Central memory CD8-positive, alpha-beta T cell (primary cell): ENCODE measurements around the gene PDLIM1.

Experiments used
- ATAC-seq: fragments of 150-1000 bp; cut with Tn5 transposase; replicated peaks from 2 replicates; pipeline ENCODE4 v1.10.0; 2022; ENCODE audit warnings: mild to moderate bottlenecking, moderate FRiP score, moderate number of reproducible peaks; ENCODE audit not compliant: poor library complexity, severe bottlenecking; ENCODE audit errors: extremely low read depth
- DNase-seq, 2 donors: peaks; one replicate each; pipeline ENCODE4 v3.0.0; 2021; ENCODE audit warnings: low spot score in 2 of 2
- H3K27ac Mint-ChIP-seq: one replicate; pipeline ENCODE4 v1.8.0; 2022; ENCODE audit warnings: low read depth, mild to moderate bottlenecking, moderate library complexity, mixed read lengths
- H3K27me3 Mint-ChIP-seq: one replicate; pipeline ENCODE4 v1.8.0; 2022; ENCODE audit warnings: mixed read lengths
- H3K36me3 Mint-ChIP-seq: one replicate; pipeline ENCODE4 v1.8.0; 2022; ENCODE audit warnings: mild to moderate bottlenecking, moderate library complexity, mixed read lengths; ENCODE audit not compliant: insufficient read depth
- H3K4me1 Mint-ChIP-seq: one replicate; pipeline ENCODE4 v1.8.0; 2022; ENCODE audit warnings: mixed read lengths
- H3K4me3 Mint-ChIP-seq: one replicate; pipeline ENCODE4 v1.8.0; 2022; ENCODE audit warnings: mild to moderate bottlenecking, moderate library complexity, mixed read lengths
- H3K9me3 Mint-ChIP-seq: one replicate; pipeline ENCODE4 v1.8.0; 2022; ENCODE audit warnings: mixed read lengths

Gene PDLIM1

DNA sequence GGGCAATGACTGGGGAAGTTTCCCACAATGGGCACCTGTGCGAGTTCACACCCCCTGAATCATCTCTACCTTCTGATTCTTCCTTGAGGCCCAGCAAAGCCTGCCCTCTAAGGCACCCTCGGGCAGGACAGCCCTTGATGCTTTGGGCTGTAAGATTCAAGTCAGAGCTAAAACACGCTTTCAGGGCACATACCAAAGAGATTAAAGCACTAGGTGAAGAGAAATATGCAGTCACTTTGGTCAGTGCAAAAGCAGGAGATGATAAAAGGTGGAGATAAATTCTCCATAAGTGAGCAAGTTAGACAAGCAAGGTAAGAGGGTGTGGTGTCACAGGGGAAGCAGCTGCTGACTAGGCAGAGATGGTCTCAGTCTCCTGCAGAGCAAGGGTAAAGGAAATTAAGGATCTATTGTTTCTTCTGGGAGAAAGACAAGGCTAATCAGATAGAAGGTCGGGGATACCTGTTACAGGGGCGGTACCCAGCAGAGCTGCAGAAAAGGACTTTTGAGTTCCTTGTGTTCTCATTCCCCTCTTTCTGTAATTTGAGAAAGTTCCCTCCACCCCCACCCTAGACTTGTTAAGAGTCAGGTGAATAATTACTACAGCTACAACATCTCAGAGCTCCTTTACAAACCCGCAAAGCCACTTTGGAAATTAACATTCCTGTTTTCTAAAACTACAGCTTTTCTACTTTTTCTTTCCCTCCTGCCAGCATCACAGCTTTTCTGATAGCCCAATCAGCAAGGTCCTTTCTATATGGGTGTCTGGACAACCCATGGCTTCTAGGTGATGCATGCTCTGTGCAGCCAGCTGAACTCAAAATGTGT is 26.4 kb downstream of the PDLIM1 start:
- Mint-ChIP-seq H3K36me3 (peaks cover 4% of the 10 kb centered on the region), H3K4me3 (no peak overlapping the region), H3K9me3 (no peaks in the 10 kb centered on the region), H3K4me1 (peaks cover 6% of the 10 kb centered on the region), H3K27ac (no peak overlapping the region), H3K27me3 (no peaks in the 10 kb centered on the region)
- ATAC-seq, result no peak
- no peak for DNase-seq

DNA sequence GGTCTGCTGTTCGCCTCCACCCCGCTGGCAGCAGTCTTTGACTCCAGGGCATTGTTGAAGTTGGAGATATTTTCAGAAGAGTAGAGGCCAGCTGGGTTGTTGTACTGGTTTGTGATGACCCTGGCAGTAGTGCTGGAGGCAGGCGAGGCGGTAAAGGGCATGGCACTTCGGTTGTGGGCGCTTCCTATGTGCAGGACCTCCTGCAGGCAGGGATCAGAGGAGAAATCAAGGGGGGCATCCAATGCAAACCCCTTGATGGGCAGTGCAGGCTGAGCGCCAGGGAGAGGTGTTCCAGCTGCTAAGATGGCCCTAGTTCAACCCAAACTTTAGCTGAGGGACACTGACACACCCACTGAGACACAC is 27.0 kb downstream of the PDLIM1 start:
- ATAC-seq, result no peak
- H3K4me3 Mint-ChIP-seq, result no peak overlapping the region
- no peak for DNase-seq
- H3K27ac Mint-ChIP-seq, result no peak overlapping the region
- peaks cover 6% of the 10 kb centered on the region for H3K4me1 Mint-ChIP-seq
- H3K27me3 Mint-ChIP-seq, result no peaks in the 10 kb centered on the region
- H3K9me3 Mint-ChIP-seq, result no peaks in the 10 kb centered on the region
- peaks cover 4% of the 10 kb centered on the region for H3K36me3 Mint-ChIP-seq

DNA sequence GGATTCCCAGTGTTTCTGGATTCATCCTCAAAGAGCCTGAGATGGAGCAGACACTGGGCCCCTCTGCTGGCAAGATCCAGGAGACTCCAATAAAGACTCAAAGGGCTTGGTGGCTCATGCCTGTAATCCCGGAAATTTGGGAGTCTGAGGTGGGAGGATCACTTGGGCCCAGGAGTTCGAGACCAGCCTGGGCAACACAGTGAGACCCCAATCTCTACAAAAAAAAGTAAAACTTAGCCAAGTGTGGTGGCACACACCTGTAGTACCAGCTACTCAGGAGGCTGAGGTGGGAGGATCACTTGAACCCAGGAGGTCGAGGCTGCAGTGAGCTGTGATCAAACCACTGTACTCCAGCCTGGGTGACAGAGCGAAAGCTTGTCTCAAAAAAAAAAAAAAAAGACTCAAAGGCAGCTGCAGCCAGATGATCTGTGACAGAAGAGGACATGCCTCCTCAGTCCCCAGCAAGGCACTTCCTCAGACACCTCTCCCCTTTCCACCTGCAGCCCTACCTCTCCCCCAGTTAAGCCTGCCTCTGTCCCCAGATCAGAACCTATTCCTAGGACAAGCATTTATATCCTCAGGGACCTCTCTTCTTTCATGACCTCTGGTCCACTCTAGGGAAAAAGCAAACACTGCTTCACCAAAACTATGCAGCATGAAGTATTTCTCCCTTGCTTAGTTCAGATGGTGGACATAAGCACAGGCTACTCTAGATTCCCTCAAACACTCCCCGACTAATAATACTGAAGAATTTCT is 27.9 kb downstream of the PDLIM1 start:
- peaks cover 6% of the 10 kb centered on the region for H3K36me3 Mint-ChIP-seq
- no peak for ATAC-seq
- H3K27ac Mint-ChIP-seq, result no peak overlapping the region
- no peaks in the 10 kb centered on the region for H3K27me3 Mint-ChIP-seq
- H3K4me1 Mint-ChIP-seq, result peaks cover 6% of the 10 kb centered on the region
- H3K4me3 Mint-ChIP-seq, result no peak overlapping the region
- no peak for DNase-seq
- H3K9me3 Mint-ChIP-seq, result no peaks in the 10 kb centered on the region

DNA sequence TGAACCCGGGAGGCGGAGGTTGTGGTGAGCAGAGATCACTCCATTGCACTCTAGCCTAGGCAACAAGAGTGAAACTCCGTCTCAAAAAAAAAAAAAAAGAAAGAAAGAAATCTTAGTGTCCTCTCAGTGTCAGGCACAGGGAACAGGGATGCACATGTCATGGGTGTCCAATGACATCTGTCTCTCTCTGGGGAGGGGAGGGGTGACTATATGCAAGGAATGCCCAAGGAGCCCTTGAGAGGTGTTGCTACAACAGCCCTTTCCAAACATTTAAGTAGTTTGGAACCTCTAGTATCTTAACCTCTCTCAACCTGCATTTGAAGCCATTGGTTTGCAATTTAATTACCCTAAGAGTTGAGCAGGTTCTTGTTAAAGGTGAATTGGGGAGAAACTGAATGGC is 28.9 kb downstream of the PDLIM1 start:
- Mint-ChIP-seq H3K27me3 (no peaks in the 10 kb centered on the region), H3K27ac (no peak overlapping the region), H3K4me3 (no peak overlapping the region), H3K9me3 (no peaks in the 10 kb centered on the region), H3K4me1 (peaks cover 6% of the 10 kb centered on the region), H3K36me3 (peaks cover 6% of the 10 kb centered on the region)
- ATAC-seq (no peak), DNase-seq (no peak)

DNA sequence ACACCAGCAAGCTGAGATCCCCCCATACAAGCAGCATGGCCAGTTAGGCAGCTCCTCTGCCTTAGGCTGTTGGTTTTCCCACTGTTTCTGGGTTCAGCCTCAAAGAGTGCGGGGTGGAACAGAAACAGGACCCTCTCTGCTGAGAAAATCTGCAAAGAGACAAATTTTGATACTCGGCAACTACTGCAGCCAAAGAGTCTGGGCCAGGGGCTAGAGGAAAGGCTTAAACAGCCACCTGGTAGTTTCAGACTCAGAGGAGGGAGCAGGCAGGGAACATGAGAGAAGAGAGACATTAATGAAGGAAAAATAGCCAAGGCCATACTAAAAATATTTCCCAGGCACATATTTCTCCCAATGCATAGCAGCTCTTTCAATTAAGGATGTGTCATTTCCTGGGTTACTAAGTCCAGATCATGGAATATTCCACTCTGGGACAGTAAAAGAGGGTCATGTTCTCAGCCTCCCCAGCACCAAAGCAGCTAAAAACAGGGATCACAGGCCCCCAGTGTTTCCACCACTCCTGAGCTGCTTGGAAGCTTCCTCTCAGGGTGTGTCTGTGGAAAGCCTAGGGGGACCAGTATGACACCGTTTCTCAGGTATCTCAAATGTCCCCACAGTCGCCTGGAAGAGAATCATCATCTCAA is 29.8 kb downstream of the PDLIM1 start:
- no peak for DNase-seq
- H3K4me3 Mint-ChIP-seq, result no peak overlapping the region
- H3K27me3 Mint-ChIP-seq, result no peaks in the 10 kb centered on the region
- H3K4me1 Mint-ChIP-seq, result no peaks in the 10 kb centered on the region
- ATAC-seq, result no peak
- H3K36me3 Mint-ChIP-seq, result peaks cover 6% of the 10 kb centered on the region
- no peaks in the 10 kb centered on the region for H3K9me3 Mint-ChIP-seq
- no peak overlapping the region for H3K27ac Mint-ChIP-seq

DNA sequence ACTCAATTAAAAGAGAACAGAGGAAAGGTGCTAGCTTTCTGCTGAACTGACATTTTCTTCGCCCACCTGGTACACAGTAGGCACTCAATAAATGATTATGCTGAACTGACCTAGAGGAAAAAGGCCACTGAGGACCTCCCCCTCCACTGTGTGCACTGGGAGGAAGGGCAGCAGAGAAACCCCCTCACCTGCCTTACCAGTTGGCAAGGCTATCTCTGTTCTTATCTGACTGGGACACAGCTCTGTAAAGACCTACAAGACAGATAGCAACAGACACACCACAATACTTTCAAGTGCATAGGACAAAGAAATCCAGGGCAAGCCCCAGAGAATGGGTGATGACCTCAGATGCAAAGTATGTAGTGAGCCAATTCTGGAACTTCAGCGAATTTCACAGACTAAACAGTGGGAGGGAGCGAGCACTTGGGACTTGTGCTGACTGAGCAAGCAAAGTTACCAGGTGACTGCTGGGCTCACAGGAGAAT is 30.4 kb downstream of the PDLIM1 start:
- H3K27ac Mint-ChIP-seq, result no peak overlapping the region
- no peaks in the 10 kb centered on the region for H3K27me3 Mint-ChIP-seq
- H3K4me3 Mint-ChIP-seq, result no peak overlapping the region
- peaks cover 6% of the 10 kb centered on the region for H3K36me3 Mint-ChIP-seq
- no peak for ATAC-seq
- no peaks in the 10 kb centered on the region for H3K4me1 Mint-ChIP-seq
- no peaks in the 10 kb centered on the region for H3K9me3 Mint-ChIP-seq
- DNase-seq, result no peak

DNA sequence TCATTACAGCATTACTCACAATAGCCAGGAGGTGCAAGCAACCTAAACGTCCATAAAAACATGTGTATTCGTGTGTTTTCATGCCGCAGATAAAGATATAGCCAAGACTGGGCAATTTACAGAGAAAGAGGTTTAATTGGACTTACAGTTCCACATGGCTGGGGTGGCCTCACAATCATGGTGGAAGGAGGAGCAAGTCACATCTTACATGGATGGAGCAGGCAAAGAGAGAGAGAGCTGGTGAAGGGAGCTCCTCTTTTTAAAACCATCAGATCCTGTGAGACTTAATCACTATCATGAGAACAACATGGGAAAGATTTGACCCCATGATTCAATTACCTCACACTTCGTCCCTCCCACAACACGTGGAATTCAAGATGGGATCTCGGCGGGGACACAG is 33.0 kb downstream of the PDLIM1 start:
- no peak for DNase-seq
- H3K4me1 Mint-ChIP-seq, result no peaks in the 10 kb centered on the region
- no peak for ATAC-seq
- peaks cover 1% of the 10 kb centered on the region for H3K36me3 Mint-ChIP-seq
- no peak overlapping the region for H3K4me3 Mint-ChIP-seq
- no peaks in the 10 kb centered on the region for H3K9me3 Mint-ChIP-seq
- no peak overlapping the region for H3K27ac Mint-ChIP-seq
- H3K27me3 Mint-ChIP-seq, result no peaks in the 10 kb centered on the region

DNA sequence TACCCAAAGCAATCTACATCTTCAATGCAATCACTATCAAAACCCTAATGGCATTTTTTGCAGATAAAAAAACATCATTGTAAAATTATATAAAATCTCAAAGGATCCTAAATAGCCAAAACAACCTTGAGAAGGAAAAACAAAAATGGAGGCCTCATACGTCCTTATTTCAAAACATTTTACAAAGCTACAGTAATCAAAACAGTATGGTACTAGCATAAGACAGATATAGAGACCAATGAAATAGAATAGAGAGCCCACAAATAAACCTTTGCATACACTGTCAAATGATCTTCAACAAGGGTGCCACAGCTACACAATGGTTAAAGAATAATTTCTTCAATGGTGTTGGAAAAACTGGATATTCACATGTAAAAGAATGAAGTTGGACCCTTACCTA is 34.5 kb downstream of the PDLIM1 start:
- no peaks in the 10 kb centered on the region for H3K27me3 Mint-ChIP-seq
- no peak overlapping the region for H3K4me3 Mint-ChIP-seq
- H3K9me3 Mint-ChIP-seq, result no peaks in the 10 kb centered on the region
- DNase-seq, result no peak
- H3K27ac Mint-ChIP-seq, result no peak overlapping the region
- ATAC-seq, result no peak
- no peaks in the 10 kb centered on the region for H3K4me1 Mint-ChIP-seq
- peaks cover 3% of the 10 kb centered on the region for H3K36me3 Mint-ChIP-seq

DNA sequence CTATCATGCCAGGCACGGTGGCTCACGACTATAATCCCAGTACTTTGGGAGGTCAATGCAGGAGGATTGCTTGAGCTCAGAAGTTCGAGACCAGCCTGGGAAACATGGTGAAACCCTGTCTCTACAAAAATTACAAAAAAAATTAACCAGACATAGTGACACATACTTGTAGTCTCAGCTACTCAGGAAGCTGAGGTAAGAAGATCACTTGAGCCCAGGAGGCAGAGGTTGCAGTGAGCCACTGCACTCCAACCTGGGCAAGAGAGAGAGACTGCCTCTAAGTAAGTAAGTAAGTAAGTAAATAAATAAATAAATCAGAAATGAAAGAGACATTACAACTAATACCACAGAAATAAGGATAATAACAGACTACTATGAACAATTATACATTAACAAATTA is 36.2 kb downstream of the PDLIM1 start:
- DNase-seq (no peak), ATAC-seq (no peak)
- Mint-ChIP-seq H3K4me3 (no peak overlapping the region), H3K4me1 (no peaks in the 10 kb centered on the region), H3K9me3 (no peaks in the 10 kb centered on the region), H3K27me3 (no peaks in the 10 kb centered on the region), H3K36me3 (peaks cover 3% of the 10 kb centered on the region), H3K27ac (no peak overlapping the region)

DNA sequence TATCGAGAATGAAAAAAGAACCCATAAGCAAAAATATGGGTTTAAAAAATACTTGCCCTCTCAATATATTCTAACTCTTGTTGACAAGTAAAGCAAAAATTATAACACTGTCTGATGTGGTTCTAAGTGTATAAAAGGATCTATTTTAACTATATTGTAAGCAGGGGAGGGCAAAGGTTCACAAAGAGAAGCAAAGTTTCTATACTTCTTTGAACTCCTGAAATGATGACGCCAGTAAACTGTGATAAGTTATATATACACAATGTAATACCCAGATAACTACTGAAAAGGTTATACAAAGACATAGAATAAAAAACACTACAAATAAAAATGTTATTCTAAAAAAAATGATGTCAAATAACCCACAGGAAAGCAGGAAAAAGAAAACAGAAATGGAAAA is 37.1 kb downstream of the PDLIM1 start:
- Mint-ChIP-seq H3K4me3 (no peak overlapping the region), H3K36me3 (peaks cover 3% of the 10 kb centered on the region), H3K9me3 (no peaks in the 10 kb centered on the region), H3K27ac (no peak overlapping the region), H3K27me3 (no peaks in the 10 kb centered on the region), H3K4me1 (no peaks in the 10 kb centered on the region)
- ATAC-seq, result no peak
- no peak for DNase-seq

DNA sequence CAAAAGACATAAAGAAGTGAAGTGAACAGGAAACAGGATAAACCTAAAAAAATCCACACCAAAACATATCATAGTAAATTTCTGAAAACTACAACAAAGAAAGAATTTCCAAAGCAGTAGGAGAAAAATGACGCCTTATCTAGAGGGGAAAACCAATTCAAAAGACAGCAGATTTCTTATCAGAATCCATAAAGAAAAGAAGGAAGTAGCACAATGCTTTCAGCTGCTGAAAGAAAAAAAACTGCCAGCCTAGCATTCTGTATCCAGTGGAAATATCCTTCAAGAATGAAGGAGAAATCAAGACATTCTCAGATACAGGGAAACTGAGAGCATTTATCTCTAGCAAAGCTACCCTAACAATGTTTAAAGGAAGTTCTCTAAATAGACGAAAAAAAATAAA is 37.8 kb downstream of the PDLIM1 start:
- no peaks in the 10 kb centered on the region for H3K9me3 Mint-ChIP-seq
- H3K27me3 Mint-ChIP-seq, result no peaks in the 10 kb centered on the region
- DNase-seq (no peak), ATAC-seq (no peak)
- H3K36me3 Mint-ChIP-seq, result peaks cover 1% of the 10 kb centered on the region
- H3K27ac Mint-ChIP-seq, result no peak overlapping the region
- no peaks in the 10 kb centered on the region for H3K4me1 Mint-ChIP-seq
- no peak overlapping the region for H3K4me3 Mint-ChIP-seq

DNA sequence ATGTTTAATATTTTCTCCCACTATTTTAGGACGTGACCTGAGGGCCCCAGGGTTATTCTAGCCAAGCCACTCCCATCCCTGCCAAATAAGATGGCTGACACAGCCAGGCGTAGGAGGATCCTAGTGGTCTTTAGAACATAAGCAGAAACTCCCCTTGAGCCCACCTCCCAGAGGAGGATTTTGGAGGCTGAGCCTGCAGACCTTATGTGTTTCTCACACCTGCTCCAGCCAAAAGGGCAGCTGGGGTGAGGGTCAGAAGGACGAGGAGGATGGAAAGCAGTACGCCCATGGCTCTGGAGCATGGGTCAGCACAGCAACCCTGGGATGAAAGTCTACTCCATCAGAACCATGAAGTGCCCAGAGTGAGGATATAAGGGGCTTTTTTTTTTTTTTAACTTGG is 39.9 kb downstream of the PDLIM1 start:
- no peak for DNase-seq
- Mint-ChIP-seq H3K4me3 (no peak overlapping the region), H3K36me3 (peaks cover 1% of the 10 kb centered on the region), H3K9me3 (no peaks in the 10 kb centered on the region), H3K27me3 (no peaks in the 10 kb centered on the region), H3K4me1 (no peaks in the 10 kb centered on the region), H3K27ac (no peak overlapping the region)
- no peak for ATAC-seq

DNA sequence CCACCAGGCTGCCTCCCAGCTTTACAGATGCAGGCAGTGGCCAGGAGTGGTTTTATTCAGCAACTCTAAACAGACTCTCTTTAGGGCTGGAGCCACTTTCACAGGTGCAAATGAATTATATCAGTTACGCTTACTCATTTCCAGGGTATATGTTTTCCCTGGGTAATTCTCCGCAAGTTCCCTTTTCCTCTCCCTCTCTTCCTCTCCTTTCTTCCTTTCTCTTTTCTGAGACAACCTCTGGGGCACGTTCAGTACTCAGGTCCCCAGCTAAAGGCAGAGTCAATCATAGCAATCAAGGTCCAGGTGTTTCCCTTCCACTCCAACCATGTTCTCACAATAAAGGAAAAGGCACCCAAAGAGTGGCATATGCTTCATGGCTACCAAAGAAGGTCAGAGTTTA is 41.3 kb downstream of the PDLIM1 start:
- Mint-ChIP-seq H3K36me3 (peaks cover 1% of the 10 kb centered on the region), H3K9me3 (no peaks in the 10 kb centered on the region), H3K27ac (no peak overlapping the region), H3K4me3 (no peak overlapping the region), H3K27me3 (no peaks in the 10 kb centered on the region), H3K4me1 (no peaks in the 10 kb centered on the region)
- ATAC-seq (no peak), DNase-seq (no peak)
